HG02852 (cell line): ENCODE measurements around the gene GPC3.
"Not testable (repeated sequence)": the region's sequence is repeated elsewhere in the genome, so short reads cannot be mapped to it uniquely, and the experiment has no call there.

ENCODE experiments used
- ATAC-seq: cut with Tn5 transposase; IDR thresholded peaks from one replicate; pipeline ENCODE4 v1.9.1; 2021; ENCODE audit warnings: mild to moderate bottlenecking, moderate library complexity; ENCODE audit not compliant: unreplicated experiment

Gene GPC3

GRCh38 chrX:133789829-133790228 lies 195.6 kb downstream of the GPC3 start:
- no peak for ATAC-seq

GRCh38 chrX:133786382-133786781 lies 199.0 kb downstream of the GPC3 start:
- ATAC-seq, result no peak

GRCh38 chrX:133783274-133783673 lies 202.1 kb downstream of the GPC3 start:
- ATAC-seq, result peak; percentile 92

GRCh38 chrX:133781174-133781573 lies 204.2 kb downstream of the GPC3 start:
- no peak for ATAC-seq

- ATAC-seq, result no peak
Measured at GRCh38 chrX:133776072-133776471, 209.3 kb downstream of the GPC3 start.

GRCh38 chrX:133774807-133775206 lies 210.6 kb downstream of the GPC3 start:
- no peak for ATAC-seq

GRCh38 chrX:133771086-133771646 lies 214.2 kb downstream of the GPC3 start:
- no peak for ATAC-seq

GRCh38 chrX:133762976-133763548 lies 222.3 kb downstream of the GPC3 start:
- ATAC-seq, result not testable (repeated sequence)

- ATAC-seq, result no peak
Measured at GRCh38 chrX:133754657-133755056, 230.7 kb downstream of the GPC3 start.

- no peak for ATAC-seq
Measured at GRCh38 chrX:133749951-133750350, 235.4 kb downstream of the GPC3 start.

GRCh38 chrX:133749370-133749769 lies 236.0 kb downstream of the GPC3 start:
- ATAC-seq, result no peak

- no peak for ATAC-seq
Measured at GRCh38 chrX:133747196-133747595, 238.2 kb downstream of the GPC3 start.

- ATAC-seq, result no peak
Measured at GRCh38 chrX:133746593-133746992, 238.8 kb downstream of the GPC3 start.

- ATAC-seq, result no peak
Measured at GRCh38 chrX:133745349-133745748, 240.0 kb downstream of the GPC3 start.

GRCh38 chrX:133742602-133743305 lies 242.6 kb downstream of the GPC3 start:
- ATAC-seq, result no peak

GRCh38 chrX:133741303-133741702 lies 244.1 kb downstream of the GPC3 start:
- no peak for ATAC-seq

GRCh38 chrX:133726642-133727041 lies 258.8 kb downstream of the GPC3 start:
- no peak for ATAC-seq

GRCh38 chrX:133726211-133726630 lies 259.2 kb downstream of the GPC3 start:
- no peak for ATAC-seq

- ATAC-seq, result no peak
Measured at GRCh38 chrX:133723930-133724329, 261.5 kb downstream of the GPC3 start.

GRCh38 chrX:133722756-133723155 lies 262.6 kb downstream of the GPC3 start:
- no peak for ATAC-seq

GRCh38 chrX:133720269-133720668 lies 265.1 kb downstream of the GPC3 start:
- not testable (repeated sequence) for ATAC-seq

GRCh38 chrX:133715715-133716114 lies 269.7 kb downstream of the GPC3 start:
- no peak for ATAC-seq
